ENCODE data around the gene USP14.
"Not testable (repeated sequence)": the region's sequence is repeated elsewhere in the genome, so short reads cannot be mapped to it uniquely, and the experiment has no call there.

USP14 gene

GRCh38 chr18:158128-159036, at the start of gene USP14:
Gene USP14 (plus strand): TSS chr18:158557. CDS start chr18:158699, 142 bp downstream.
- peak; percentile 91 for DNase-seq (ENCODE audit: low read depth)
- TF ChIP-seq CTCF (IDR thresholded peaks at IDR 0.05; ENCODE audit: control insufficient read depth, extremely low read depth, insufficient read depth) = peak; percentile 13; the same call in 1 of the 2 replicates
- H3K4me3 ChIP-seq (ENCODE audit: low read depth, low read length) = peak within 1 kb of the TSS; percentile 95

DNA sequence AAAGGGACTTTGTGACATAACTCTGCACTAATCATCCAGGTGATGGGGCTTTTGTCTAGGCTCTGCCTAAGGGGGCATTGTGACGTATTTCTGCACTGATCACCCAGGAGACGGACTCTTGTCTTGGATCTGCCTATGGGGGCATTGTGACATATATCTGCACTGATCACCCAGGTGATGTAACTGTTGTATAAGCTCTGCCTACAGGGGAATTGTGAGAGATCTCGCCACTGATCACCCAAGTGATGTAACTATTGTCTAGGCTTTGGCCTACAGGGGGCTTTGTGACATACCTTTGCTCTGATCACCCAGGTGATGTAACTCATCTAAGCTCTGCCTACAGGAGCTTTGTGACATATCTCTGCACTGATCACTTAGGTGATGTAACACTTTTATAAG, 49.7 kb upstream of the USP14 start:
- not testable (repeated sequence) for DNase-seq (ENCODE audit: low read depth); H3K4me3 ChIP-seq (ENCODE audit: low read depth, low read length)

DNA sequence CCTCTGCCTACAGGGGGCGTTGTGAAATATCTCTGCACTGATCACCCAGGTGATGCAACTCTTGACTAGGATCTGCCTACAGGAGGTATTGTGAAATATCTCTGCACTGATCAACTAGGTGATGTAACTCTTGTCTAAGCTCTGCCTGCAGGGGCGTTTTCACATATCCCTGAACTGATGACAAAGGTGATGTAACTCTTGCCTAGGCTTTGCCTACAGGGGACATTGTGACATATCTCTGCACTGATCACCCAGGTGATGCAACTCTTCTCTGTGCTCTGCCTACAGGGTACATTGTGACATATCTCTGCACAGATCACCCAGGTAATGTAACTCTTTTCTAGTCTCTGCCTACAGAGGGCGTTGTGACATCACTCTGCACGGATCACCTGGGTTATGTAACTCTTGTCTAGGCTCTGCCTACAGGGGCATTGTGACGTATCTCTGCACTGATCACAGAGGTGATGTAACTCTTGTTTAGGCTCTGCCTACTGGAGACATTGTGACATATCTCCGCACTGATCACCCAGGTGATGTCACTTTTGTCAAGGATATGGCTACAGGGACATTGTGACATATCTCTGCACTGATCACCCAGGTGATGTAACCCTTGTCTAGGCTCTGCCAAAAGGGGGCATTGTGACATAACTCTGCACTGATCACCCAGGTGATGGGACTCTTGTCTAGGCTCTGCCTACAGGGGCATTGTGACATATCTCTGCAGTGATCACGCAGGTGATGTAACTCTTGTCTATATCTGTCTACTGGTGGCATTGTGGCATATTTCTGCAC, 49.0 kb upstream of the USP14 start:
- not testable (repeated sequence) for H3K4me3 ChIP-seq (ENCODE audit: low read depth, low read length)
- peak; percentile 61 for TF ChIP-seq CTCF (IDR thresholded peaks at IDR 0.05; ENCODE audit: control insufficient read depth, extremely low read depth, insufficient read depth)
- peak; percentile 68 for DNase-seq (ENCODE audit: low read depth)

GRCh38 chr18:109922-110261, 48.5 kb upstream of the USP14 start:
- DNase-seq (ENCODE audit: low read depth); H3K4me3 ChIP-seq (ENCODE audit: low read depth, low read length): not testable (repeated sequence)

- not testable (repeated sequence) for DNase-seq (ENCODE audit: low read depth); H3K4me3 ChIP-seq (ENCODE audit: low read depth, low read length)
These were observed 47.8 kb upstream of the USP14 start for GRCh38 chr18:110351-111201.

- peak overlapping the region; percentile 33 for H3K4me3 ChIP-seq (ENCODE audit: low read depth, low read length)
- no peak for DNase-seq (ENCODE audit: low read depth)
- TF ChIP-seq CTCF (IDR thresholded peaks at IDR 0.05; ENCODE audit: control insufficient read depth, extremely low read depth, insufficient read depth) = 0 out of 2 replicates have a peak, but pooled peaks have one; percentile 2
These were observed 46.9 kb upstream of the USP14 start for GRCh38 chr18:111306-112014.

DNA sequence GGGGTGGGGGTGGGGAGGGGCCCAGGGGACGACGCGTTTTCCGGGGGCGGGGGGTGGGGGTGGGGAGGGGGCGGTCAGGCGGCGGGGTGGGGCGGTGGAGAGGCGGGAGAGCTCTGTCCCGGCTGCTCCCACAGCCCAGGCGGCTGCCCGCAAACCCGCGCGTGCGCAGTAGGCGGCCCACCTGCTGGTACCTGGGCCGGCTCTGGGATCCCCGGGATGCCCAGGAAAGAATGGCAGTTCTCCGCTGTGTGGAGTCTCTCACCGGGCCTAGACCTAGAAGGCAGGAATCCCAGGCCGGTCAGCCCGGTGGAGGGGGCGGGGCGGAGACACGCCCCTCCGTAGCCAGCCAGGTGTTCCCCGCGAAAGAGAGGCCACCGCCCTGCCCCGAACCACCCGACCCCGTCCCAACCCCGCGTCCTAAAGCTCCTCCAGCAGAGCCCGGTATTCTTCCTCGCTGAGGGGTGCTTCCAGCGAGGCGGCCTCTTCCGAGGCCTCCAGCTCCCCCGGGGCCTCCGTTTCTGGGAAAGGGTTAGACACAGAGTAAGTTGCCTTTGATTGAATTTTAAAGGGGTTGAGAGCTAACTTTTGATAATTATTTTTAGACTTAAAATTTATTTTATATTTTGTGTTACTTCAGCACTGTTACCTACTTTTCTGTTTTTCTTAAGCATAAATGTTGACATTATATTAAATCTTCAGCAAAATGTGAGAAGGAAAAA, 46.2 kb upstream of the USP14 start:
- peak overlapping the region; percentile 32 for H3K4me3 ChIP-seq (ENCODE audit: low read depth, low read length)
- DNase-seq (ENCODE audit: low read depth) = not testable (repeated sequence)

DNA sequence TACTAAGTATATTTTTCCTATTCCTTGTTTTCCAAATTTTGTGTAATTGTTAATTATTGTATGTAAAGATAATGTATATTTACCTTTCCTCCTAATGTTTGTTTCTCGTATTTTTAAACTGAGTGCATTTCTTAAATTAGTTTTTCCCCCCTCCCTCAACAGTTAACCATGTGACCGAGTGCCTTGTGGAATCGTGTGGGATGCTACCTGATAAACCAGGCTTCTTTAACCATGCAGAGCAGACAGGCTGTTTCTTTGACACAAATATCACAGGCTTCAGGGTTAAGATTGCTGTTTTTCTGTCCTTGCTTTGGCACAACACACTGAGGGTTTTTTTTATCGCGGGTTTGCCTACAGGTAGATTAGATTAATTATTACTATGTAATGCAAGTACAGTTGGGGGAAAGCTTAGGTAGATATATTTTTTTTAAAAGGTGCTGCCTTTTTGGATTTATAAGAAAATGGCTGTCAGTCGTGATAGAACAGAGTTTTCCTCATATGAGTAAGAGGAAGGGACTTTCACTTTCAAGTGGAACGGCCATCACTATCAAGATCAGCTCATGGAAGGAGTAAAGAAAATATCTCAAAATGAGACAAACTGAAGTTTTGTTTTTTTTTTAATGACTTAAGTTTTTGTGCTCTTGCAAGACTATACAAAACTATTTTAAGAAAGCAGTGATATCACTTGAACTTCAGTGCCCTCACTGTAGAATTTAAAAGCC, 37.7 kb upstream of the USP14 start:
- H3K4me3 ChIP-seq (ENCODE audit: low read depth, low read length); DNase-seq (ENCODE audit: low read depth): not testable (repeated sequence)

Data from LNCaP clone FGC (cell line).